ENCODE results near the gene TM4SF5. TPM values are rescaled to one million over a fixed set of nuclear protein-coding genes. Genes with fewer than 3 reads are reported as not detected.

TM4SF5 gene
- total RNA-seq, 2 donors from 2014 or later = not detected

- H3K4me3 Mint-ChIP-seq = peak within 1 kb of the TSS; percentile 84
- H3K4me1 Mint-ChIP-seq (ENCODE audit: low read depth in 2 of 2) = peaks cover 37 to 38% of the 10 kb centered on the region in 2 donors
- H3K27ac Mint-ChIP-seq = peak within 1 kb of the TSS; percentile 66 to 93
- H3K27me3 Mint-ChIP-seq = peaks cover 0 to 14% of the 10 kb centered on the region in 2 donors
- no peaks in the 10 kb centered on the region for H3K36me3 Mint-ChIP-seq
- DNase-seq (ENCODE audit: low spot score) = no peak
- H3K9me3 Mint-ChIP-seq = no peaks in the 10 kb centered on the region
- no peak for ATAC-seq
Observed at GRCh38 chr17:4788807-4789700, 17.4 kb downstream of the TM4SF5 start, which contains the start of gene GLTPD2. Gene GLTPD2 (plus strand): TSS chr17:4788964. CDS start chr17:4789012, 48 bp downstream.

- Mint-ChIP-seq H3K4me1 (ENCODE audit: low read depth in 2 of 2) (peaks cover 37 to 38% of the 10 kb centered on the region in 2 donors), H3K9me3 (no peaks in the 10 kb centered on the region), H3K27me3 (peaks cover 0 to 14% of the 10 kb centered on the region in 2 donors), H3K4me3 (peak overlapping the region; percentile 84), H3K27ac (peak overlapping the region in 1 of 2 donors; percentile 93), H3K36me3 (no peaks in the 10 kb centered on the region)
- DNase-seq (ENCODE audit: low spot score) (no peak), ATAC-seq (no peak)
Observed at GRCh38 chr17:4789701-4789950, 17.9 kb downstream of the TM4SF5 start.

- Mint-ChIP-seq H3K27me3 (peaks cover 0 to 14% of the 10 kb centered on the region in 2 donors), H3K9me3 (no peaks in the 10 kb centered on the region), H3K4me3 (peak overlapping the region; percentile 84), H3K4me1 (ENCODE audit: low read depth in 2 of 2) (peaks cover 37 to 40% of the 10 kb centered on the region in 2 donors), H3K27ac (peak overlapping the region; percentile 89 to 93), H3K36me3 (no peaks in the 10 kb centered on the region)
- peak; percentile 91 for DNase-seq (ENCODE audit: low spot score)
- peak; percentile 92 for ATAC-seq
Observed at GRCh38 chr17:4789951-4790704, 18.4 kb downstream of the TM4SF5 start.

GRCh38 chr17:4790705-4791088 is 19.0 kb downstream of the TM4SF5 start:
- H3K27ac Mint-ChIP-seq = peak overlapping the region; percentile 89 to 93
- H3K27me3 Mint-ChIP-seq = peaks cover 0 to 12% of the 10 kb centered on the region in 2 donors
- H3K4me1 Mint-ChIP-seq (ENCODE audit: low read depth in 2 of 2) = peaks cover 38 to 45% of the 10 kb centered on the region in 2 donors
- no peaks in the 10 kb centered on the region for H3K9me3 Mint-ChIP-seq
- DNase-seq (ENCODE audit: low spot score) (no peak), ATAC-seq (no peak)
- no peaks in the 10 kb centered on the region for H3K36me3 Mint-ChIP-seq
- H3K4me3 Mint-ChIP-seq = peak overlapping the region; percentile 84

- ATAC-seq (no peak), DNase-seq (ENCODE audit: low spot score) (no peak)
- no peaks in the 10 kb centered on the region for H3K9me3 Mint-ChIP-seq
- H3K27ac Mint-ChIP-seq = peak overlapping the region; percentile 88 to 97
- H3K4me1 Mint-ChIP-seq (ENCODE audit: low read depth in 2 of 2) = peaks cover 25 to 37% of the 10 kb centered on the region in 2 donors
- H3K4me3 Mint-ChIP-seq = peak overlapping the region; percentile 99
- H3K36me3 Mint-ChIP-seq = peaks cover 8% of the 10 kb centered on the region
- H3K27me3 Mint-ChIP-seq = peaks cover 0 to 4% of the 10 kb centered on the region in 2 donors
Observed at GRCh38 chr17:4795168-4795567, 23.5 kb downstream of the TM4SF5 start.

GRCh38 chr17:4796552-4796920 is 24.9 kb downstream of the TM4SF5 start:
- DNase-seq (ENCODE audit: low spot score) = no peak
- ATAC-seq = peak in 1 of 2 donors; percentile 46

GRCh38 chr17:4800462-4801196 is 28.9 kb downstream of the TM4SF5 start:
- Mint-ChIP-seq H3K36me3 (peaks cover 8% of the 10 kb centered on the region), H3K27ac (peak overlapping the region in 1 of 2 donors; percentile 50), H3K4me3 (no peak overlapping the region), H3K27me3 (no peaks in the 10 kb centered on the region), H3K9me3 (no peaks in the 10 kb centered on the region), H3K4me1 (ENCODE audit: low read depth in 2 of 2) (peaks cover 12 to 14% of the 10 kb centered on the region in 2 donors)
- DNase-seq (ENCODE audit: low spot score) = no peak
- no peak for ATAC-seq

More at GRCh38 chr17:4796552-4796920, 24.9 kb downstream of the TM4SF5 start:
- Mint-ChIP-seq H3K9me3 (no peaks in the 10 kb centered on the region), H3K27me3 (peaks cover 0 to 4% of the 10 kb centered on the region in 2 donors), H3K4me3 (peak overlapping the region; percentile 99), H3K27ac (peak overlapping the region; percentile 88 to 97), H3K36me3 (peaks cover 8% of the 10 kb centered on the region), H3K4me1 (ENCODE audit: low read depth in 2 of 2) (peaks cover 15 to 25% of the 10 kb centered on the region in 2 donors)

- peak; percentile 55 for DNase-seq (ENCODE audit: low spot score)
- Mint-ChIP-seq H3K4me1 (ENCODE audit: low read depth in 2 of 2) (peaks cover 5 to 6% of the 10 kb centered on the region in 2 donors), H3K4me3 (no peak within 1 kb of the TSS), H3K27me3 (no peaks in the 10 kb centered on the region), H3K36me3 (no peaks in the 10 kb centered on the region), H3K27ac (peak within 1 kb of the TSS in 1 of 2 donors; percentile 50), H3K9me3 (no peaks in the 10 kb centered on the region)
- no peak for ATAC-seq
Observed at GRCh38 chr17:4802228-4802627, 30.5 kb downstream of the TM4SF5 start, which contains the start of gene C17orf114. Gene C17orf114 (minus strand): TSS chr17:4802328.

- DNase-seq (ENCODE audit: low spot score) (no peak), ATAC-seq (no peak)
- H3K27me3 Mint-ChIP-seq = no peaks in the 10 kb centered on the region
- peaks cover 7% of the 10 kb centered on the region for H3K36me3 Mint-ChIP-seq
- H3K4me1 Mint-ChIP-seq (ENCODE audit: low read depth in 2 of 2) = peaks cover 20 to 26% of the 10 kb centered on the region in 2 donors
- peak overlapping the region; percentile 78 for H3K4me3 Mint-ChIP-seq
- no peaks in the 10 kb centered on the region for H3K9me3 Mint-ChIP-seq
- H3K27ac Mint-ChIP-seq = no peak overlapping the region
Observed at GRCh38 chr17:4806456-4806776, 34.7 kb downstream of the TM4SF5 start.

- Mint-ChIP-seq H3K4me1 (ENCODE audit: low read depth in 2 of 2) (peaks cover 20 to 26% of the 10 kb centered on the region in 2 donors), H3K9me3 (no peaks in the 10 kb centered on the region), H3K36me3 (peaks cover 7% of the 10 kb centered on the region), H3K27ac (peak within 1 kb of the TSS in 1 of 2 donors; percentile 27), H3K27me3 (no peaks in the 10 kb centered on the region), H3K4me3 (peak within 1 kb of the TSS; percentile 78)
- peak; percentile 100 for ATAC-seq
- DNase-seq (ENCODE audit: low spot score) = peak; percentile 92
Observed at GRCh38 chr17:4806777-4807604, 35.3 kb downstream of the TM4SF5 start, which contains the start of gene PLD2. Gene PLD2 (plus strand): TSS chr17:4807152. CDS start chr17:4807773, 621 bp downstream.

- H3K27ac Mint-ChIP-seq = peak overlapping the region in 1 of 2 donors; percentile 27
- H3K36me3 Mint-ChIP-seq = peaks cover 7% of the 10 kb centered on the region
- ATAC-seq (no peak), DNase-seq (ENCODE audit: low spot score) (no peak)
- no peaks in the 10 kb centered on the region for H3K9me3 Mint-ChIP-seq
- H3K27me3 Mint-ChIP-seq = no peaks in the 10 kb centered on the region
- H3K4me3 Mint-ChIP-seq = peak overlapping the region; percentile 66
- peaks cover 20 to 26% of the 10 kb centered on the region in 2 donors for H3K4me1 Mint-ChIP-seq (ENCODE audit: low read depth in 2 of 2)
Observed at GRCh38 chr17:4807605-4808377, 36.1 kb downstream of the TM4SF5 start.

- DNase-seq (ENCODE audit: low spot score) (no peak), ATAC-seq (no peak)
- Mint-ChIP-seq H3K4me1 (ENCODE audit: low read depth in 2 of 2) (peaks cover 20 to 26% of the 10 kb centered on the region in 2 donors), H3K9me3 (no peaks in the 10 kb centered on the region), H3K27ac (peak overlapping the region in 1 of 2 donors; percentile 79), H3K27me3 (no peaks in the 10 kb centered on the region), H3K36me3 (peaks cover 7% of the 10 kb centered on the region), H3K4me3 (peak overlapping the region; percentile 66)
Observed at GRCh38 chr17:4808378-4808767, 36.7 kb downstream of the TM4SF5 start.
